ENCODE data around the gene ADCY6. TPM values are rescaled to one million over a fixed set of nuclear protein-coding genes. Genes with fewer than 3 reads are reported as not detected.

The ADCY6 gene
- polyA plus RNA-seq, 4 donors = 71.7 to 103 (median 80.4) TPM

DNA sequence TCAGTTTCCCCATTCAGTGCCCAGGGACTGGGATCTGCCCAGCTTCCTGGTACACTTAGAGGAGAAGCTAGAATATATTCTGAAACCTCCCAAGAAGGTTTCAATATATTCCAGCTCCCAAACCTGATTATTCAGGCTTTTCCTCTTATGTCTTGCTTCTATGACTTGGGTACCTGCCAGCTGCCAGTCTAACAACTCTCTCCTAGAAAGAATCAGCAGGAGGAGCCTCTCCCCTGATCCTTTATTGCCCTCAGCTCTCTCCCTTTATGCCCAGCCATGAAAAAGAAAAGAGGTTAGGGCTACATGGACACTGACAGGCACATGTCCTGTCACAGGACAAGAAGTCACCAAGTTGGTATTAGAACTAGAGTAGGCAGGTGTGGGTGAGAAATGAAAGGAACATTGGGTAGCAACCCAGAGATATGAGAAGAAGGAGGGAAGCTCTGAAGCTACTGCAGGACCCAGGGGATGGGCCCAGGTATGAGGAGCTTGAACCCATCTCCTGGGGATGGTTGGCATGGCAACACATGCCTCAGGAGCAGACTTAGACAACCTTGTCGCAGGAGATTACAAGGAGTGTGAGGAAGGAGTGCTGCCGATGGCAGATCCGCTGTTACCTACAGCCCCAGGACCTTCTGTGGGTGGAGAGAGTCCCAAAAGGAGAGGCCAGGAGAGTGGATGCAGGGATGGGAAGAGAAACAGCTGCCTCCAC lies 27.4 kb upstream of the ADCY6 start:
- DNase-seq (ENCODE audit: low read depth in 4 of 4, low spot score in 3 of 4) = no peak

DNA sequence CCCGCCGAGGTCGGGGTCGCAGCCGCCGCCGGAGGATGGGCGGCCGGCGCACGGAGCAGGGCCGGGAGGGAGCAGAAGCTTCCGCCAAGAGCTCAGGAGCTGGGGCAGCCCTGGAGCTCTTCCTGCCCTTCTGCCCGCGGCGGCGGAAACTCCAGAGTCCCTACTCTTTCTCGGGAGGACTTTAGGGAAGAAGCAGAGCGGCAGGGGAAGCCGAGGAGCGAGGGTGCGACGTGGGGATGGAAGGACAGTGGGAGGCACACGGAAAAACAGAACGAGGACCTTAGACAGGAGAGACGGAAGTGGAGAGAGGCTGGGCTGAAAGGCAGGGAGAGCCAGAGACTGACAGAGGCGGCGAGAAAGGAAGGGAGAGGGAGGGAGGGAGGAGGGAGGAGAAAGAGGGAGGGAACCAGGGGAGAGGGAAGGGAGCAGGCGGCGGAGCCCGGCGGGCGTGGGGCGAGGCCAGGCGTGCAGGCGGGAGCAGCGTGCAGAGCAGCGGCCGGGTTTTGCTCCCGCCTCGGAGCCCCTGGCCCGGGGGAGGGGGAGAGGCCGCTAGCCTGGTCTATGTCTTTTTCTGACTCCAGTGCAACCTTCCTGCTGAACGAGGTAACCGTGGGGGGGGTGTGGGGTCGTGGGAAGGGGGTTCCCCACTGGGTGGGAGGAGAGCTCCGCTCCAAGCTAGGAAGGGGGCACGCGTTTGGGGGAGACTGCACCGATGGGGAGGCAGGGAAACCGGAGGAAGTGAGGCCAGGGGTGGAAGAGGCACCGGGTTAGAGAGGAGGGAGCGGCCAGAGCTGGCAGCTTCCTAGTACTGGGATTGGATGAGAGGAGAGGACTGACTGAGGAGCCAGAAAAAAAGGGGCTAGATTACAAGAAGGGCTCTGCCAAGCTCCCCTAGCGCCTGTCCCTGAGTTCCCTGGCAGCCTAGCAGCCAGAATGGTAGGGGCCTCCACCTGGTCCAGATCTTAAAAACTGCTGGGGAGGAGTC lies 26.5 kb upstream of the ADCY6 start:
- DNase-seq (ENCODE audit: low read depth in 4 of 4, low spot score in 3 of 4) = peak in 1 of 4 donors; percentile 82

DNA sequence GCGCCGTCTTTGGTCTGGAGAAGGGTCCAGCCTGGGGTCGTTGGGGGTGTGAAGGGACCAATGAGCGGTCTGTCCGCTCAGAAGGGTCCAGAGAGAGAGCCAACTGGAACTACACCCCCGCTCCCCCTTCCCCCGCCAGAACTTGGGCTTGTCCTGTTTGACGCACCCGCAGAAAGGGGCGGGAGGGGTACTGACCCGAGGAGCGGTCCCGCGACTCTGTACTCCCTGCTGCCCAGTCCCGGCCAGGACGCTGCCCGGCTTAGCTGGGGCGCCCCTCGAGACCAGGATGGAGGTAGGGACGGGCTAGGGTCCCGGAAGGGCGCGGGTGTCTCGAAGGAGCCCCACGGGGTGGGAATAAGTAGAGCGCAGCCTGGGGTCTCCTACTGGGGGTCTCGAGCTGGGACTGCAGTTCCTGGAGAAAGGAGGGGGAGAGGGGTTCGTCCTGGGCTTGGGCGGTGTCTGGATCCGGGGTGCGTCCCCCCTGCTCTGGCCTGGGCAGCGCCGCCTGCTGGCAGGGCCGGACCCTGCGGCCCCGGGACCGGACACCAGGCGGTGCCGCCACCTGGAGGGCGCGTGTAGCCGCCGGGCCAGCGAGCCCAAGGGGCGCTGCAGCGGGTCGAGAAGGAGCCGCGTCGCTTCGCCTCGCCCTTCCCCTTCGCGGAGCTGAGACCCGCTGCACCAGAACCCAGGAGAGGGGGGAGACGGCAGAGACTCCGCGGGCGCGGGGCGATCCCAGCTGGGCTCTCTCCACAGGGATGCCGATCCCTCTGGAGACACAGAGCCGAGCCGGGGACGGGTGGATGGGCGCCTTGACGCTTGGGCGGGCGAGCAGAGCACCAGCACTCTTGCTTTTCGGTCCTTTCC lies 25.6 kb upstream of the ADCY6 start:
- DNase-seq (ENCODE audit: low read depth in 4 of 4, low spot score in 3 of 4) = no peak

DNA sequence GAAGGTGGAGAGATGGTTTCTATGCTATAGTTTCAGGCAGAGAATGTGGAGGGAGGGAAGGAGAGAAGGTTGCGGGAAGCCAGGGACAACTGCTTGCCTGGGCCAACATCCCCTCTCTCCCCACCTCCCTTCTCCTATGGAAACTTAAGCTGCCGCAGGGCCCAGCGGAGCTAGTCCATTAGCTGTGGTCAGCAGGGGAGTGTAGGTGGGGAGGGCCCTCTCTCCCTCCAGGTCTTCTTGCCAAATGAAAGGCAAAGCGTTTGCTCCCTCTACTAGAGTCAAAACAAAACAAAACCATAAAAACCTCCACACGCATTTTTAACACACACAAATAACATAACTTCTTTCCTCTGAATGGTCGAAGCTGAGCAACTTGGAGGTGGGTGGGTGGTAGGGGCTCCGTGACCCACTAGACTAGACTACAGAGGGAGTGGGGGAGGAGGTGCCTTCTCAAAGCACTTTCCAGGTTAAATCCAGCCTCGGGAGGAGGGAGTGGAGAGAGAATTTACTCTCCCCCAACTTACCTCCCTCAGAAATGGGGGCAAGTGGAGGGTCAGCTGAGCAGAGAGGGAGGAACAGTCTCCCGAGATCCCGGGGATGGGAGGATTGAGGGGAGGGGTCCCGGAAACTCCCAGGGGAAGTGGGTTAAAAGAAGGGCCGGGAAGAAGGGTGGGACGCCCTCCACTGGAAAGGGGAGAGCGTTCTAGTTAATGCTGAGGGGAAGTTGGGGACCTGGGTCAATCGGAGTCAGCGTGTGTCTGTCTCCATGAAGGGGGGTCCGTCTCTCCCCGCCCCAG lies 24.8 kb upstream of the ADCY6 start:
- DNase-seq (ENCODE audit: low read depth in 4 of 4, low spot score in 3 of 4) = no peak

DNA sequence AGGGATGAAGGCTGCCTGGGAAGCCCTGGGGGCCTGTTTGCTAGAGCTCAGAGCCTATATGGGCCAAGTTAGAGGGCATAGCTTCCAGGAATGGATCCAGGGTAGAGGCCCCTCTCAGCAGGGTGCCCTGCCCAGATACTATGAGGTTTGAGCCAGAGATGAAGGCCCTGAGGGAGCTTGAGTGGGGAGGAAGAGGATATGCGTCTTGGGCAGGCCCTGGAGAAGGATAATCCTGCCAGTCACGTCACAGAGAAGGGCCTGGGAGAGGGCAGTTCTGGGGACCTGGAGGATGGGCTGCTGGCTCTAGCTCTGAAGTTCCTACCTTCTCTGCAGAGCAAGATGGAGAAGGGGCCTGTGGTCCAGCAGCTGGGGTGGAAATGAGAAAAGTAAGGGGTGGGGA lies 23.5 kb upstream of the ADCY6 start:
- no peak for DNase-seq (ENCODE audit: low read depth in 4 of 4, low spot score in 3 of 4)

DNA sequence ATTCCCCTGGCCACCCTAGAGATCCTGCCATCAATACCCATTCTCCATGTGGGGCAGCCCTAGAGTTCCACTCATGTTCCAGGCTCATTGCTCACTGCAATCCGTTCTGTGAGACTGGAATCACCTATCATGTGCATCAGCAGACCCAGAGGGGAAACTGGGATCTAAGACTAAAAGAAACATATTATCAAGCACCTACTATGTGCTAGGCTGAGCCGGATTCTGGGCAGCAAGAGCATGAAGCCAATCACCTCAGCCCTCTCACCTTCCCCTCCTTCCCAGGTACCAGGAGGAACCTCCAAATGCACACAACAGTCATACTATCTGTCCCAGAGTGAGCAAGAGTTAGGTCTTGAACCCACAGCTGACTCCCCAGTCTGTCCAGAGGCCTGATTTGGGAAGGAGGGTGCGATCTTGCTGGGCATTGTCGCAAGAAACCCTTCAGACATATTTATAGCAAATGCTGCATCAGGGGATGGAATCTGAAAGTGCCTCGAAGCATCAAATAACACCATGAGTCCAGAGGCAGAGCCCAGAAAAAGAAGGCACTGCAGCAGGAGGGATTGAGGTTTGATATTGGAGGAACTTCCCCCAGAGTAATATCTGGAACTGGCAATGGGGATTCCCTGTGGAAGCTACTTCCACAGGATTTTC lies 22.7 kb upstream of the ADCY6 start:
- no peak for DNase-seq (ENCODE audit: low read depth in 4 of 4, low spot score in 3 of 4)

DNA sequence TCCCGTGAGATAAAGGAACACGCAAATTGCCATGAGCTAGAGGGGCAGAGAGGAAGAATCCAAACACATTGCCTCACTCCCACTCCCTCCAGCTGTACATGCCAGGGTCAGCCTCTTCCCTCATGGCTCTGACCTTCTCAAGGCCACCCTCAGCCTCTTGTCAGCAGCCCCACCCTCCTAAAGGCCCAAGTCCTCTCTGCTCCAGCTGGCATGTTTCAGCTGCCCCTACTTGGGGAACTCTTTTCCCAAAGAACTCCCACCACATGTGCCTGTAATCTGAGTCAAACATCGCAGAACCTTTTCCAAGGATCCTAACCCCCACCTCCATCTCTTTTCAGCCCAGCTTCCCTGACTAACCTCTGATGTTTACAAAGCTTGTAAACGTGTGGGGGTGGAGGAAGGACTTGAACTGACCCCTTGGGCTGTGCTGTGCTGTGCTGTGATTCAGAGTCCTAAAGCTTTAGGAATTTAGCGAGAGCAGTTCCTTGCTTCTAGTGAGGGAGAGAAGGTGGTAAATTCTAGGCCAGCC lies 22.1 kb upstream of the ADCY6 start:
- no peak for DNase-seq (ENCODE audit: low read depth in 4 of 4, low spot score in 3 of 4)

DNA sequence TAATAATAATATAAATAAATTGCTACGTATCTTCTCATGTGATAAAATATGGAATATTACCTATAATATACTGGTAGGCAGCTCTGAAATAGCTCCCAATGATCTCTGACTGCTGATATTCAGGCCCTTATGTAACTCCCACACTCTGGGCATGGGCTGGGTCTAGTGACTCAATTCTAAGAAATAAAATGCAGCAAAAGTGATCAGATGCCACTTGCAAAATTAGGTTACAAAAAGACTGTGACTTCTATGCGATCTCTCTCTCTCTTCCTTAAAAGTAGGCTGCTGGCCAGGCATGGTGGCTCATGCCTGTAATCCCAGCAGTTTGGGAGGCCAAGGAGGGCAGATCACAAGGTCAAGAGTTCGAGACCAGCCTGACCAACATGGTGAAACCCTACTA lies 19.1 kb upstream of the ADCY6 start:
- no peak for DNase-seq (ENCODE audit: low read depth in 4 of 4, low spot score in 3 of 4)

DNA sequence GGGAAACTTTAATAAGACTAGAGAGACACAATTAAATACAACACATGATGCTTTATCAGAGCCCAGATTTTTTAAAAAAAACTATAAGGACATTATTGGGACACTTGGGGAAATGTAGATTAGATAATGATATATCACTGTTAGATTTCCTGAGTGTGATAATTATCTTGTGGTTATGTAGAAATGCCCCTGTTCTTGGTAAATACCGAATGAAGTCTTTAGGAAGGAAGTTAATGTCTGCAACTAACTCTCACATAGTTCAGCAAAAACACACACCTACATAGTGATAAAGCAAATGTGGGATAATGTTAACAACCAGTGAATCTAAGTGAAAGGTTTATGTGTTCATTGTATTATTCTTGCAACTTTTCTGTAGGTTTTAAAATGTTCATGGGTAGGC lies 14.8 kb upstream of the ADCY6 start:
- DNase-seq (ENCODE audit: low read depth in 4 of 4, low spot score in 3 of 4) = no peak

DNA sequence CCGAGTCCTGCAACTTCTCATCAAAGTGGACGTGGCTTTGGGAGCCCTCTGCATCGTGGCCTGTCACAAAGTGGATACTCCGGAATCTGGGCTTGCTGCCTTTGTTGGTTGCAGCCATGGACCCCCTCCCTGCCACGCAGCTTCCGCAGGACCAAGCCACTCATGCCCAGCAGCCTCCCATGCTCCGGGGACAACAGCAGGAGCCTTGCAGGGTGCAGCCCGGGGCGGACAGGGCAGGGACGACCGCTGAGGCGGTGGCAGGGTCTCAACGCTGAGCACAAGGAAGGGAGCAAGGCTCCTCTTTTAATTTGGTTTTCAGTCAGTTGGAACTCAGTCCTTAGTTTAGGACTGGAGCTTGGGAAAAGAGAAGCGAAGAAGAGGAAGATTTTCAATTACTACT lies 12.1 kb upstream of the ADCY6 start:
- no peak for DNase-seq (ENCODE audit: low read depth in 4 of 4, low spot score in 3 of 4)

DNA sequence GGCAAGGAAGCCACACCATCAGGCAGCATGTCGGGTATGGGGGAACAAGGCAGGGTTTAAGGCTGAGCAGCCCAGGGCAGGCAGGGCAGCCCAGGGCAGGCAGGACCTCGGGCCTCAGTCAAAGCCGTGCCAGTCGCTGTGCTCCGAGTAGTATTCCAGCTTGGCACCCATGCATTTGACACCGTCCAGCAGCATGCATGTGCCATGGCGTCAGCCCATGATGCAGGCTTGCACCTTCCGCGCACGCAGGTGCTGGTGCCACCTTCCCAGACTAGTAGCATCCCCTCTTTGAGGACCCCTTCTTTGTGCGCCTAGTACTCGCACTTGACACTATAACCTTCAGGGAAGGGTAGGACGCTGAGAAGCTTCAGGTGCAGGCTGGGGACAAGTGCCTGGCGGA lies 11.6 kb upstream of the ADCY6 start:
- no peak for DNase-seq (ENCODE audit: low read depth in 4 of 4, low spot score in 3 of 4)

DNA sequence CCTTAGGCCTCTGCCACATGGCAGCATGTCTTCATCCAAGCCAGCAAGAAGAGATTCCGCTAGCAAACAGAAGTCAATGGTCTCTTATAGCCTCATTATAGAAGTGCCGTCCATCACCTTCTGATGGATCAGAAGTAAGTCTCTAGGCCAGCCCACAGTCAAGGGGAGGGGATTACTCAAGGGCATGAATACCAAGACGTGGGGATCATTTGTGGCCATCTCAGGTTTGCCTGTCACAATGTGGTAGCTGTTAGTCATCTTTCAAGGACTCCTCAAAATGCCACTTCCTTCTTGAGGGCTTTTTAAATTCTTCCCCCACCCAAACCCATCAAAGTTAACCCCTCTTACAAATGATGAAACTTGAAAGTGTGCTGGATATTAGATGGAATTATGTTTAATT lies 8.1 kb upstream of the ADCY6 start:
- no peak for DNase-seq (ENCODE audit: low read depth in 4 of 4, low spot score in 3 of 4)

DNA sequence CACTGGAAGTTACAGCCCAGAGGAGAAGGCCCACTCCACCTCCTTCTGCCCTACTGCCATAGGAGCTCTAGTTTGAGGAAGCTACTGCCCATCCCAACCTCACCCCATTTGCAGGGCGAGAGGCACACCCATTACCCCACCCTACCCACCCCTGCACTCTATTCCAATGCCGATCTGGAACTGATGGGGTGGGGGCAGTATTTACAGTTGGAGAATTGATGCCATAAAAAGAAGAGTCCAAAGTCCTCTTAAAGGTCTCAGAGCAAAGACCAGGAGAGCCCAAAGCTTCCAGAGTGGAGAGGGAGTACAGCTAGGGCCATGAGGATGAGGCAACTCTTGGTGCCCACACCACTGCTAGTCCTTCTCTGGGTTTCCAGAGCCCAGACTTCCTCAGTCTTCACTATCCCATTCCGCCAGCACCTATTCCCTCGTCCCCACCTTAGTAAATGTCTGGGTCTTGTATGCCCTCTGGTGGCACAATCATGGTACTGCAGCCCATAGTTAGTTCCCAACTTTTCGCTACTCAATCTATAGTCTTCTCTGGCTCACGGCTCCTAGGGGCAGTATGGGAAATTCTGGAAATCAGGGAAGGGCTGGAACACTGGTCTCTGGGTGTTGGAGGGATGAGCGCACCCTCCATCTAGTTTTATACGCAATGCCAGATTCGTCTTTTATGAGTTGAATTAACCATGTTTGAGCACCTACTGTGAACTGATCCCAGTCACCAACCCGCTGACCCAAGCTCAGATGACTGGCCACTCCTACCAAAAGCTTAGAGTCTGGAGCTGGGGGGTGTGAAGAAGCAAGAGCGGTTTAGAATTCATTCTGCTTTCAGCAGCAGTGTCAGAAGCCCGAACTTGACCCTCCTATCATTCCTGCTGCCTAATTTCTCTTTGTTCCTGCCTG lies 6.9 kb upstream of the ADCY6 start:
- no peak for DNase-seq (ENCODE audit: low read depth in 4 of 4, low spot score in 3 of 4)

DNA sequence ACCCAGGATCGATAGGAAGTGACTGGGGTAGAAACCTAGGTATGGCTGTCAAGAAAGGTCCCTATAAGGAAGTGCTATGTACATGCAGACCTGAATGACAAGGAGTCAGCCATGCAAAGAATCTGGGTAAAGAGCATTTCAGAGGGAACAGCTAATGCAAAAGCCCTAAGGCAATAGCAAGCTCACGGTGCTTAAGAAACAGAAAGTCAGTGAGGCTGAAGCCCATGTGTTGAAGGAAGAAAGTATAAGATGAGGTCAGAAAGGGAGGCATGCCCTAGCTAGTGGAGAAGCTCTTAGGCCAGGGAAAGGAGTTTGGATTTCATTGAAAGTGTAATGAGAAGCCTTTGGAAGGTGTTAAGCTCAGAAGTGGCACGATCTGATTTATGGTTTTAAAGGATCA lies 6.0 kb upstream of the ADCY6 start:
- no peak for DNase-seq (ENCODE audit: low read depth in 4 of 4, low spot score in 3 of 4)

DNA sequence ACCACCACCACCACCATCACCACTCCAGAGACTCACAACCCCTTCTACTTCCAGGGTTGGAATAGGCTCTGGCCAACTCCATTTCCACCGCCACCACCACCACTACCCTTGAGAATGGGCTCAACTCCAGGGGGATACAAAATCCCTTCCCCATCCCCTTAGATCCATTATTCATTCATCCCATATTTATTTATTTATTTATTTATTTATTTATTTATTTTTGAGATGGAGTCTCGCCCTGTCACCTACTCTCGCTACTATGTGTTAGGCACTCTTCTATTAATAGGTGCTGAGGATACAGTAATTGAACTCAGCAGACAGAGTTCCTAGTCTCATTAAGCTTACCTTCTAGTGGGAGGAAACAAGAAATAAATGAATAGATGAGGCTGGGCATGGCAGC lies 4.8 kb upstream of the ADCY6 start:
- no peak for DNase-seq (ENCODE audit: low read depth in 4 of 4, low spot score in 3 of 4)

DNA sequence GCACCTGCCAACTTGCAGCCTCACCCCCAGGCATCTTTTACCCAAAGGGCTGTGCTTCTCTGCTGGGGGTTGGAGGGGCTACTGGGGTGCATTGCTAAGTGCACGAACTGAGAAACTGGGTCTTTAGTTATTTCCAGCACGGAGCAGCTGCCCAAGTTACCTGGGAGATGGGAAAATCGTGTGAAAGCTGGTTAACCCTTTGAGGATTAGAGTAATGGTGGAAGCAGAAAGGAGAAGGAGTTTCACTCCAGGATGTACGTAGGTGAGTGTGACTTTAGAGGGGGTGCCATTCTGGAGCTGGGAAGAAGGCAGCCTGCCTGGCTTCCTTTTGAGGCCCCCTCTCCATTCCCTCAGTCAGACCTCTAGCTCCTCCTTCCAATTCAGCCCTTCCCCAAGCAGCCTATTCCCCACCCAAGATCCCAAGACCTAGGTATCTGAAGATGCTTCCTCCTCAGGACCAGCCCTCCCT lies 1.0 kb upstream of the ADCY6 start:
- DNase-seq (ENCODE audit: low read depth in 4 of 4, low spot score in 3 of 4) = no peak

DNA sequence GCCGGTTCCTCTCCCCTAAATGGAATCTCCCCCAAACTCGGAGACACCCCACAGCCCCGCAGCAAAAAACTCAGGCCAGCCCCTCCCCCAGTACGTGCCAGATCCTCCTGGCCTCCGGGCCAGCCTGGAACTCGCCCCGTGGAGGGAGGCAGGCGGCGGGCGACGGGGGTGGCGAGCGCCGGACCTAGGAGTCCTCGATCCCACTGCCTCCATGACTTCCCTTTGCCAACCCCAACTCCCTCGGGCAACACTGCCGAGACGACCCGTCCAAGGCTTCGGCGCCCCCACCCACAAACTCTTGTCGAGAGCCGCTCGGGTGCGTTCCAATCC lies 400 bp downstream of the ADCY6 start:
- DNase-seq (ENCODE audit: low read depth in 4 of 4, low spot score in 3 of 4) = no peak

DNA sequence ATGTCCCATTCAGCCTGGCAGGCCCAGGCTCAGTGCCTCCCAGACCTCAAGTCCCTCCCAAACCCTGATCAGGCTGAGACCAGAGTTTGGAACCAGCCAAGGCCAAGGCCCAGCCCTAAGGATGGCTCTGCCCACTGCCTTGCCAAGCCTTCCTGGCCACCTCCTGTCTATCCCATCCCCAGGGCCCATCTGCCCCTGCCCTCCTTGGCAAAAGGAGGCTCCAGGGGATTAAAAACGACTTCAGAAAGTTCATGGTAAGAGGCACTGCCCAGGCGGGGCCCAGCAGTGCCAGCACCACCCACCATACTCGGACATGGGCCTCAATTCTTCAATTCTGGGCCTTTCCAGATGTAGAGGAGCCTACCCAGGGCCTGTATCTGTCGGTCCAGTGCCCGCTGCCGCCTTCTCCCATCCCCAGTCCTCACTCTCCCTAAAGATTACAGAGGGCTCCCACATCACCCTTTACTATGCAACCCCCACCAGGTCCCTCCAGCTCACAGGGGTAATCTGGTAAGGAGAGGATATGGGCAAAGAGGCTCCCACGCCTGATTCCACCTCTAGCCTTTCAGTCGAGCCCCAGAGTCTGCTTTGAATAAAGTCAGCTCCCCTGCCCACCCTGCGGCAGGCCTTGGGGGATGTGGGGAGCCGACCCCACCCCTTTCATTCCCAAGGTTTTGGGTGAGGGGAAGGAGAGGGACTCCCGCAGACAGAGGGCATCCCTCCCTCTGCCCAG lies 932 bp downstream of the ADCY6 start:
- no peak for DNase-seq (ENCODE audit: low read depth in 4 of 4, low spot score in 3 of 4)
